ENCODE results near the gene SLC16A6.

GRCh38 chr17:68320943-68321555 is 30.1 kb upstream of the SLC16A6 start:
- TF ChIP-seq CTCF (IDR thresholded peaks at IDR 0.05) (no peak), POLR2A (IDR thresholded peaks at IDR 0.05) (no peak)
